Hippocampal formation (tissue), 2 donors: Measurements from ENCODE around the gene ADGRL3.
A peak's percentile ranks its signal among the peaks of the same experiment; 100 is the strongest.

Source experiments
- DNase-seq, 2 donors: peaks; one replicate each; lab custom pipeline; 2025; lab: John Stamatoyannopoulos, UW

Gene ADGRL3

GRCh38 chr4:61200187-61200915 is at the start of gene ADGRL3:
Gene ADGRL3 (plus strand): TSS chr4:61200326.
- peak; percentile 69 to 71 for DNase-seq

- no peak for DNase-seq
These were observed 47.7 kb upstream of the ADGRL3 start for GRCh38 chr4:61152433-61152832.

GRCh38 chr4:61160478-61160877 is 39.6 kb upstream of the ADGRL3 start:
- no peak for DNase-seq

GRCh38 chr4:61162116-61162515 is 38.0 kb upstream of the ADGRL3 start:
- no peak for DNase-seq

- DNase-seq: no peak
These were observed 26.3 kb upstream of the ADGRL3 start for GRCh38 chr4:61173799-61174198.

GRCh38 chr4:61175495-61175894 is 24.6 kb upstream of the ADGRL3 start:
- no peak for DNase-seq

GRCh38 chr4:61177367-61177766 is 22.8 kb upstream of the ADGRL3 start:
- DNase-seq: no peak

- no peak for DNase-seq
These were observed 19.7 kb upstream of the ADGRL3 start for GRCh38 chr4:61180405-61180804.

GRCh38 chr4:61182915-61183314 is 17.2 kb upstream of the ADGRL3 start:
- DNase-seq: no peak

- no peak for DNase-seq
These were observed 14.8 kb upstream of the ADGRL3 start for GRCh38 chr4:61185288-61185687.

GRCh38 chr4:61192392-61192791 is 7.7 kb upstream of the ADGRL3 start:
- no peak for DNase-seq

- no peak for DNase-seq
These were observed 6.3 kb upstream of the ADGRL3 start for GRCh38 chr4:61193863-61194262.

GRCh38 chr4:61194571-61194970 is 5.6 kb upstream of the ADGRL3 start:
- no peak for DNase-seq

- DNase-seq: no peak
These were observed 5.0 kb upstream of the ADGRL3 start for GRCh38 chr4:61195101-61195500.

- no peak for DNase-seq
These were observed 1.4 kb upstream of the ADGRL3 start for GRCh38 chr4:61198686-61199085.

GRCh38 chr4:61199873-61200186 is 296 bp upstream of the ADGRL3 start:
- no peak for DNase-seq

- peak; percentile 27 to 65 for DNase-seq
These were observed 895 bp downstream of the ADGRL3 start for GRCh38 chr4:61200916-61201526.

GRCh38 chr4:61201561-61201960 is 1.4 kb downstream of the ADGRL3 start:
- DNase-seq: no peak

- peak in 1 of 2 donors; percentile 40 for DNase-seq
These were observed 2.0 kb downstream of the ADGRL3 start for GRCh38 chr4:61201961-61202637.

- peak; percentile 50 to 79 for DNase-seq
These were observed 2.7 kb downstream of the ADGRL3 start for GRCh38 chr4:61202638-61203435.

GRCh38 chr4:61203436-61203790 is 3.3 kb downstream of the ADGRL3 start:
- peak in 1 of 2 donors; percentile 79 for DNase-seq

GRCh38 chr4:61204353-61205060 is 4.4 kb downstream of the ADGRL3 start:
- peak in 1 of 2 donors; percentile 36 for DNase-seq
